ENCODE measurements around the gene AUTS2. TPM values are rescaled to one million over a fixed set of nuclear protein-coding genes. Genes with fewer than 3 reads are reported as not detected.
A peak's percentile ranks its signal among the peaks of the same experiment; 100 is the strongest.
"Not testable (repeated sequence)": the region's sequence is repeated elsewhere in the genome, so short reads cannot be mapped to it uniquely, and the experiment has no call there.

The AUTS2 gene
- total and polyA plus RNA-seq, 10 of the 15 experiments (the other 5 are each of a cell fraction or from before 2014, with no cell fraction given), result 6.4 to 55.6 (median 21.6) TPM

DNA sequence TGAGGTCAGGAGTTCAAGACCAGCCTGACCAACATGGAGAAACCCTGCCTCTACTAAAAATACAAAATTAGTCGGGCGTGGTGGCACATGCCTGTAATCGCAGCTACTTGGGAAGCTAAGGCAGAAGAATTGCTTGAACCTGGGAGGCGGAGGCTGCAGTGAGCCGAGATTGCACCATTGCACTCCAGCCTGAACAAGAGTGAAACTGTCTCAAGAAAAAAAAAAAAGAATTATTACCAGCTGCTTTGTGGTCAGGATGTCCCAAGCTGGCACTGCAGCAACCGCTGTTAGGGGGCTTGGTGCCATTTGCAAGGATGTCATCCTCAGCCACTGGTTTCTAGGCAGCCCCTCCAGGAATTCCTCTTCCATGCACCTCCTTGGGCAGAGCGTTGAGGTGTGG is 996.6 kb downstream of the AUTS2 start:
- FAIRE-seq; H3K79me2 ChIP-seq (ENCODE audit: control insufficient read depth, insufficient read depth, low read length); ATAC-seq; DNase-seq (ENCODE audit: low read depth, low spot score); H3K27ac ChIP-seq (ENCODE audit: control insufficient read depth, insufficient read depth); SMC1A ChIA-PET (ENCODE audit: uncharacterized antibody, unreplicated experiment); H3K4me2 ChIP-seq (ENCODE audit: control insufficient read depth, insufficient read depth); H3K27me3 ChIP-seq (replicated peaks in 1 of 2; ENCODE audit: control insufficient read depth in 2 of 2, insufficient read depth in 2 of 2, low read length in 1 of 2); H2AFZ ChIP-seq (ENCODE audit: control insufficient read depth, low read depth, low read length); H3K36me3 ChIP-seq (ENCODE audit: control insufficient read depth in 2 of 2, insufficient read depth in 2 of 2, low read length in 1 of 2); H4K20me1 ChIP-seq (ENCODE audit: control insufficient read depth, insufficient read depth); H3K4me3 ChIP-seq; BruUV-seq (replicated peaks); H3K9ac ChIP-seq (ENCODE audit: control insufficient read depth, insufficient read depth, low read length); in situ Hi-C loops (cut with MboI); RAD21 ChIA-PET (ENCODE audit: unreplicated experiment); POLR2A ChIA-PET; H3K9me3 ChIP-seq (replicated peaks; ENCODE audit: control insufficient read depth, insufficient read depth, low read length): not testable (repeated sequence)
- CTCF ChIA-PET, result interaction anchor here (1.9 kb wide), 1 partner anchor 13 kb away, joined by 4 read pairs; no protein-coding TSS in a partner anchor
- intact Hi-C loops (cut with micrococcal nuclease; ENCODE audit: unreplicated experiment), result loop anchor here (5.0 kb wide), 1 partner anchor 102 kb away; no protein-coding TSS in a partner anchor
- 55% methylated on average over 7 of the region's 7 CpGs for WGBS (ENCODE audit: insufficient coverage, insufficient replicate concordance, low lambda C conversion rate, missing lambda C conversion rate)
- H3K4me1 ChIP-seq (ENCODE audit: control insufficient read depth, insufficient read depth, low read length), result peaks cover 12% of the 10 kb centered on the region

DNA sequence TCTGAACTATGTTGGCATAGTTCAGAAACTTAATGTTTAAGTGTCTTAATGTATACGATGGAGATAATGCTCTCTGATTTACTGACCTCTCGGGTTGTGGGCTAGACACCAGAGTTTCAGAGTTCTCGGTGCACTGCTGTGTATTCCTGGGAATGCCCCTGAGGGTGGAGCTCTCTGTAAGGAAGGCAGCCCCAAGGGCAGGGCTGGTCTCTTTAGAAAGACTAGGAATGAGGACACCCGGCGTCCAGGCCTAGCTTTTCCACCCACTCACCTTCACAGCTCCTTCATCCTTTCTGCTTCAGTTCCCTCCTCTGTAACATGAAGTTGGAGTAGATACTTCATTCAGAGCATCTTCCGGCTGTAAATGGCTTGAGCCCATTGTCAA is 997.1 kb downstream of the AUTS2 start:
- peak overlapping the region; percentile 50; the same call in 1 of the 2 replicates for H3K4me3 ChIP-seq
- no peak for DNase-seq (ENCODE audit: low read depth, low spot score)
- no peaks in the 10 kb centered on the region; the same call in 2 of the 3 replicates for H3K9me3 ChIP-seq (replicated peaks; ENCODE audit: control insufficient read depth, insufficient read depth, low read length)
- POLR2A ChIA-PET, result no interaction called here
- H3K9ac ChIP-seq (ENCODE audit: control insufficient read depth, insufficient read depth, low read length), result no peak overlapping the region; the same call in 1 of the 2 replicates
- no TSS peak for BruUV-seq (replicated peaks)
- H3K4me2 ChIP-seq (ENCODE audit: control insufficient read depth, insufficient read depth), result peak overlapping the region; percentile 75
- H2AFZ ChIP-seq (ENCODE audit: control insufficient read depth, low read depth, low read length), result no peak overlapping the region
- H3K27me3 ChIP-seq (replicated peaks in 1 of 2; ENCODE audit: control insufficient read depth in 2 of 2, insufficient read depth in 2 of 2, low read length in 1 of 2), result no peaks in the 10 kb centered on the region
- in situ Hi-C loops (cut with MboI), result no loop called here
- SMC1A ChIA-PET (ENCODE audit: uncharacterized antibody, unreplicated experiment), result no interaction called here
- CTCF ChIA-PET, result no interaction called here
- H3K4me1 ChIP-seq (ENCODE audit: control insufficient read depth, insufficient read depth, low read length), result peaks cover 9% of the 10 kb centered on the region
- H3K36me3 ChIP-seq (ENCODE audit: control insufficient read depth in 2 of 2, insufficient read depth in 2 of 2, low read length in 1 of 2), result no peaks in the 10 kb centered on the region
- WGBS (ENCODE audit: insufficient coverage, insufficient replicate concordance, low lambda C conversion rate, missing lambda C conversion rate), result 25% methylated on average over 6 of the region's 6 CpGs
- H3K79me2 ChIP-seq (ENCODE audit: control insufficient read depth, insufficient read depth, low read length), result no peaks in the 10 kb centered on the region
- intact Hi-C loops (cut with micrococcal nuclease; ENCODE audit: unreplicated experiment), result loop anchor here (5.0 kb wide), 1 partner anchor 102 kb away; no protein-coding TSS in a partner anchor
- H3K27ac ChIP-seq (ENCODE audit: control insufficient read depth, insufficient read depth), result no peak overlapping the region
- no peak for ATAC-seq
- RAD21 ChIA-PET (ENCODE audit: unreplicated experiment), result no interaction called here
- no peak for FAIRE-seq
- H4K20me1 ChIP-seq (ENCODE audit: control insufficient read depth, insufficient read depth), result no peaks in the 10 kb centered on the region
- TF ChIP-seq, protein P1, sequence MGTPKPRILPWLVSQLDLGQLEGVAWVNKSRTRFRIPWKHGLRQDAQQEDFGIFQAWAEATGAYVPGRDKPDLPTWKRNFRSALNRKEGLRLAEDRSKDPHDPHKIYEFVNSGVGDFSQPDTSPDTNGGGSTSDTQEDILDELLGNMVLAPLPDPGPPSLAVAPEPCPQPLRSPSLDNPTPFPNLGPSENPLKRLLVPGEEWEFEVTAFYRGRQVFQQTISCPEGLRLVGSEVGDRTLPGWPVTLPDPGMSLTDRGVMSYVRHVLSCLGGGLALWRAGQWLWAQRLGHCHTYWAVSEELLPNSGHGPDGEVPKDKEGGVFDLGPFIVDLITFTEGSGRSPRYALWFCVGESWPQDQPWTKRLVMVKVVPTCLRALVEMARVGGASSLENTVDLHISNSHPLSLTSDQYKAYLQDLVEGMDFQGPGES (IDR thresholded peaks at IDR 0.05), result no peak
- TF ChIP-seq EGR1 (IDR thresholded peaks at IDR 0.05; ENCODE audit: borderline replicate concordance in 1 of 2, low read depth in 2 of 2, low read length in 2 of 2) (no peak), RB1 (IDR thresholded peaks at IDR 0.05; ENCODE audit: borderline replicate concordance) (no peak), MYC (IDR thresholded peaks at IDR 0.05; ENCODE audit: insufficient read depth, insufficient read length, insufficient replicate concordance, low read length, severe bottlenecking) (no peak), RFX5 (IDR thresholded peaks at IDR 0.05; ENCODE audit: low read depth, low read length) (no peak), EED (IDR thresholded peaks at IDR 0.05; ENCODE audit: low read depth) (no peak)
- TF ChIP-seq, protein P2, sequence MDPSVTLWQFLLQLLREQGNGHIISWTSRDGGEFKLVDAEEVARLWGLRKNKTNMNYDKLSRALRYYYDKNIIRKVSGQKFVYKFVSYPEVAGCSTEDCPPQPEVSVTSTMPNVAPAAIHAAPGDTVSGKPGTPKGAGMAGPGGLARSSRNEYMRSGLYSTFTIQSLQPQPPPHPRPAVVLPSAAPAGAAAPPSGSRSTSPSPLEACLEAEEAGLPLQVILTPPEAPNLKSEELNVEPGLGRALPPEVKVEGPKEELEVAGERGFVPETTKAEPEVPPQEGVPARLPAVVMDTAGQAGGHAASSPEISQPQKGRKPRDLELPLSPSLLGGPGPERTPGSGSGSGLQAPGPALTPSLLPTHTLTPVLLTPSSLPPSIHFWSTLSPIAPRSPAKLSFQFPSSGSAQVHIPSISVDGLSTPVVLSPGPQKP (IDR thresholded peaks at IDR 0.05; ENCODE audit: low read depth, low read length), result no peak
- TF ChIP-seq, protein P3, sequence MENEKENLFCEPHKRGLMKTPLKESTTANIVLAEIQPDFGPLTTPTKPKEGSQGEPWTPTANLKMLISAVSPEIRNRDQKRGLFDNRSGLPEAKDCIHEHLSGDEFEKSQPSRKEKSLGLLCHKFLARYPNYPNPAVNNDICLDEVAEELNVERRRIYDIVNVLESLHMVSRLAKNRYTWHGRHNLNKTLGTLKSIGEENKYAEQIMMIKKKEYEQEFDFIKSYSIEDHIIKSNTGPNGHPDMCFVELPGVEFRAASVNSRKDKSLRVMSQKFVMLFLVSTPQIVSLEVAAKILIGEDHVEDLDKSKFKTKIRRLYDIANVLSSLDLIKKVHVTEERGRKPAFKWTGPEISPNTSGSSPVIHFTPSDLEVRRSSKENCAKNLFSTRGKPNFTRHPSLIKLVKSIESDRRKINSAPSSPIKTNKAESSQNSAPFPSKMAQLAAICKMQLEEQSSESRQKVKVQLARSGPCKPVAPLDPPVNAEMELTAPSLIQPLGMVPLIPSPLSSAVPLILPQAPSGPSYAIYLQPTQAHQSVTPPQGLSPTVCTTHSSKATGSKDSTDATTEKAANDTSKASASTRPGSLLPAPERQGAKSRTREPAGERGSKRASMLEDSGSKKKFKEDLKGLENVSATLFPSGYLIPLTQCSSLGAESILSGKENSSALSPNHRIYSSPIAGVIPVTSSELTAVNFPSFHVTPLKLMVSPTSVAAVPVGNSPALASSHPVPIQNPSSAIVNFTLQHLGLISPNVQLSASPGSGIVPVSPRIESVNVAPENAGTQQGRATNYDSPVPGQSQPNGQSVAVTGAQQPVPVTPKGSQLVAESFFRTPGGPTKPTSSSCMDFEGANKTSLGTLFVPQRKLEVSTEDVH (IDR thresholded peaks at IDR 0.05; ENCODE audit: low read depth, partially characterized antibody), result no peak
- TF ChIP-seq, protein P4, sequence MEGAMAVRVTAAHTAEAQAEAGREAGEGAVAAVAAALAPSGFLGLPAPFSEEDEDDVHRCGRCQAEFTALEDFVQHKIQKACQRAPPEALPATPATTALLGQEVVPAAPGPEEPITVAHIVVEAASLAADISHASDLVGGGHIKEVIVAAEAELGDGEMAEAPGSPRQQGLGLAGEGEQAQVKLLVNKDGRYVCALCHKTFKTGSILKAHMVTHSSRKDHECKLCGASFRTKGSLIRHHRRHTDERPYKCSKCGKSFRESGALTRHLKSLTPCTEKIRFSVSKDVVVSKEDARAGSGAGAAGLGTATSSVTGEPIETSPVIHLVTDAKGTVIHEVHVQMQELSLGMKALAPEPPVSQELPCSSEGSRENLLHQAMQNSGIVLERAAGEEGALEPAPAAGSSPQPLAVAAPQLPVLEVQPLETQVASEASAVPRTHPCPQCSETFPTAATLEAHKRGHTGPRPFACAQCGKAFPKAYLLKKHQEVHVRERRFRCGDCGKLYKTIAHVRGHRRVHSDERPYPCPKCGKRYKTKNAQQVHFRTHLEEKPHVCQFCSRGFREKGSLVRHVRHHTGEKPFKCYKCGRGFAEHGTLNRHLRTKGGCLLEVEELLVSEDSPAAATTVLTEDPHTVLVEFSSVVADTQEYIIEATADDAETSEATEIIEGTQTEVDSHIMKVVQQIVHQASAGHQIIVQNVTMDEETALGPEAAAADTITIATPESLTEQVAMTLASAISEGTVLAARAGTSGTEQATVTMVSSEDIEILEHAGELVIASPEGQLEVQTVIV (IDR thresholded peaks at IDR 0.05; ENCODE audit: borderline replicate concordance, partially characterized antibody), result no peak

Measured in GM12878 (cell line).